NOMO-1 treated with dmso at 0.1 percent for 144 hours (cell line): ENCODE measurements around the gene FOXL1.

Experiments
- DNase-seq: peaks from one replicate; lab custom pipeline; 2025; ENCODE audit not compliant: unreplicated experiment; lab: John Stamatoyannopoulos, UW

Gene FOXL1

GRCh38 chr16:86549076-86549892 lies 29.1 kb upstream of the FOXL1 start:
- no peak for DNase-seq

- DNase-seq = no peak
Observed at GRCh38 chr16:86549893-86550190, 28.5 kb upstream of the FOXL1 start.

GRCh38 chr16:86550281-86550680 lies 28.1 kb upstream of the FOXL1 start:
- no peak for DNase-seq

- DNase-seq = no peak
Observed at GRCh38 chr16:86553356-86553755, 25.0 kb upstream of the FOXL1 start.

GRCh38 chr16:86554599-86554916 lies 23.8 kb upstream of the FOXL1 start:
- DNase-seq = no peak

GRCh38 chr16:86554917-86555703 lies 23.2 kb upstream of the FOXL1 start, which contains the start of gene MTHFSD:
MTHFSD (minus strand) TSS chr16:86555235; CDS start chr16:86555184, 51 bp downstream.
- peak; percentile 77 for DNase-seq

GRCh38 chr16:86555704-86556075 lies 22.7 kb upstream of the FOXL1 start:
- no peak for DNase-seq

- no peak for DNase-seq
Observed at GRCh38 chr16:86556576-86556975, 21.8 kb upstream of the FOXL1 start.

- DNase-seq = no peak
Observed at GRCh38 chr16:86557587-86557986, 20.8 kb upstream of the FOXL1 start.

- DNase-seq = no peak
Observed at GRCh38 chr16:86558355-86559193, 19.8 kb upstream of the FOXL1 start.

- no peak for DNase-seq
Observed at GRCh38 chr16:86559802-86560305, 18.5 kb upstream of the FOXL1 start.

GRCh38 chr16:86562356-86562755 lies 16.0 kb upstream of the FOXL1 start:
- no peak for DNase-seq

GRCh38 chr16:86563469-86564345 lies 14.6 kb upstream of the FOXL1 start:
- DNase-seq = peak; percentile 67

- DNase-seq = no peak
Observed at GRCh38 chr16:86565181-86565631, 13.1 kb upstream of the FOXL1 start.

GRCh38 chr16:86565644-86566511 lies 12.5 kb upstream of the FOXL1 start:
- no peak for DNase-seq

- no peak for DNase-seq
Observed at GRCh38 chr16:86566601-86566965, 11.8 kb upstream of the FOXL1 start, which contains the start of gene FOXC2. FOXC2 (plus strand) TSS chr16:86566829; CDS start chr16:86567336, 507 bp downstream.

- DNase-seq = no peak
Observed at GRCh38 chr16:86566966-86567700, 11.2 kb upstream of the FOXL1 start.

- no peak for DNase-seq
Observed at GRCh38 chr16:86567701-86568581, 10.4 kb upstream of the FOXL1 start.
